Measurements from ENCODE around the gene DYSF.

The DYSF gene

DNA sequence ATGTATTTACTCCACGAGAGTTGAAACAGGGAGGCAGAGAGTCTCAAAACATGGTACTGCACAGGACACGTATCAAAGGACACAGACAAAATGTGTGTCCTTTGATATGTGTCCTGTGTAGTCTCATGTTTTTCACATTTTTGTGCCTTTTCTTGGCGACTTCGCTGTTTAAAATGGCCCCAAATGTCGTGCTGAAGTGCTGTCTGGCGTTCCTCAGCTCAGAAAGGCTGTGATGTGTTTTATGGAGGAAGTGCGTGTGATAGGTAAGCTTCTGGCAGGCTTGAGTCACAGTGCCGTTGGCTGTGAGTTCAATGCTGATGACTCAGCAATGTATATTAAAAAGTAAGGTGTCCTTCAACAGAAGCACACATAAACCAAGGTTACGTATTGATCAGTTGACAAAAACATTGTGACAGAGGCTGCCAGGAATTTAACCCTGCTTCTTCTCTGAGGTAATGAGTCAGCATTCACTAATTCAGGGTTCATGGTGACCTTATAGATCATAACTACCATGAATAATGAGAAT lies 78.2 kb downstream of the DYSF start:
- peak; percentile 48 for DNase-seq

DNA sequence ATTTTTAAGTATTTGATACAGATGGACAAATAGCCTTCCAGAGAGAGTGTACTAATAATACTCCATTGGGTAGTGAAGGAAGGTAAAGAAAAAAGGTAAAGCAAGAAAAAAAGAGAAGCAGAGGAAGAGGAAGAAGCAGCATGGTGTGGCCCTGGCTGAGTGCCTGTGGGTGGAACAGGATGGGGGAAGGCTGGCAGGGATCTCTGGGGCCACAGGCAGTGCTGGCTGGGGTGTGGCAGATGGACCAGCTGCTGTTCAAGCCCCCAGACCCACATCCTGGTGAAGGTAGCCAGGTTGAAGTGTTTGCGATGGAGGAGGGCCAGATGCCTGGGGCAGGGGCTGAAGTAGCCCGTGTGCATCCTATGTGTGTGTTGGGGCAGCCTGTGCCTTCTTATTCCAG lies 79.0 kb downstream of the DYSF start:
- DNase-seq = no peak

DNA sequence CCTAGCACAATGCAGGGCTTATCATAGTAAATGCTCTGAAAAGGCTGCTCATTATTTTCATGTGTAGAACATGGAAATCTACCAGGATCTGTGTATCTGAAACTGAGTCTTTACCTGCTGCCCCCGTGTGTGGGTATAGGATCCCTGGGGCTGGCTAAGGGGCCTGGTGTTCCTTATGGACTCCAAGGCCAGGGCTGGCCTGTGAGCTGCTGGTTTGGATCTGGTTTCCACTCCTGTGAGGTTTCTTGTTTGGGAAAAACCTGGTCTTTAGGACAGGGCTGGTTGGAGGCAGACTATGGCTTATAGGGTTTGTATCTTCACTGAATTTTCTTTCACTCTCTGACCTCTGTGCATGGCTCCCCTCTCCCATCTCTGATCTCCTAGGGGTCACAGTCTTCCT lies 80.8 kb downstream of the DYSF start:
- no peak for DNase-seq

DNA sequence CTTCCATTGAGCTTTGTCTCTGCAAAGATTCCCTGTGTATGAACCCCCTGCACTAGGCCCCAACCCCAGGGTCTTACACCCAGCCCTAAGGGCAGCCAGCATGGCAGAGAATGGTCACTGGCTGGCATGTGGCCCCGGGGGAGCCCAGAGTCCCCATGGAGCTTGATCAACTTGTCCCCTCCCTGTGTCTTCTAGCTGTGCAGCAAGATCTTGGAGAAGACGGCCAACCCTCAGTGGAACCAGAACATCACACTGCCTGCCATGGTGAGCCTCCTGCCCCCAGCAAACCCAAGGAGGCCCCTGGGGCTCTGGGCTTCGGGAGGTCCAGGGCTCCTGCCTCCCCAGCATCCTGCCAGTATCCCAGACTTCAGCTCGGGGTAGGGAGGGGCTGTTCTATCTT lies 81.5 kb downstream of the DYSF start:
- no peak for DNase-seq

DNA sequence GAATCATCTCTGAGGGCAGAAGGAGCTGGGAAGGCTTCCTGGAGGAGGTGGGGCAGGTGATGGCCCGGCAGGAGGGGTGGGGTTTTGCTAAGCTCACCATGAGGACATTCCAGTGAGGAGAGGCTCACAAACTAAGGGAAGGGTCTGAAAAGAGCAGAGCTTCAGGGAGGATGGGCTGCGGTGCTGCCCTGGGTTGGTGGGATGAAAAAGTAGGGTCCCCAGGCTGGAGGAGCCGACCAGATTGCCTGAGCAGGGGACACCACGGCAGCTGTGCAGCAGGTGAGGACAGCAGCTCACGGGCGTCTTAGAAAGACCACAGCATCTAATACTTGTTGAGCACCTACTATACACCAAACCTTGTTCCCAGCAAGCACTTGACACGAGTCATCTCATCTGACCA lies 82.2 kb downstream of the DYSF start:
- DNase-seq = no peak

DNA sequence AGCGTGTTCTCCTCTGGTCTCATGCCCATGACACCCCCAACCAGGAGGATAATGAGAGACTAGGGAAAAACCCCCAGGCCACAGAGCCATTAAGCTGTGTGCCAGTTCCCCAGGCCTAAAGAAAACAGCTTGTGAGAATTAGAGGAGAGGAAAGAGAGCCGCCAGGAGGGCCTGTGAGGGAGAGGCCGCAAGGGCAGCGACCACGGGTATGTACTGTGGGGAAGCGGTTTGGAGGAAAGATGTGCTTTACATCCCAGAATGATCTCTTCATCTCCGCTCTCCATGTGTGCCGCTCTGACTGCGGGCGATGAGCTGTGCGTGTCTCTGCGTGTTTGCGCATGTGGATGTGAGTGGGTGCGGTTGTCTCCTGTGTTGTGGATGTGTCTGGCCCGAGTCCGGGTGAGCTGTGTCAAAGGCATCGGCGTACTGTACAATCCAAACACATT lies 82.9 kb downstream of the DYSF start:
- DNase-seq = peak; percentile 42

DNA sequence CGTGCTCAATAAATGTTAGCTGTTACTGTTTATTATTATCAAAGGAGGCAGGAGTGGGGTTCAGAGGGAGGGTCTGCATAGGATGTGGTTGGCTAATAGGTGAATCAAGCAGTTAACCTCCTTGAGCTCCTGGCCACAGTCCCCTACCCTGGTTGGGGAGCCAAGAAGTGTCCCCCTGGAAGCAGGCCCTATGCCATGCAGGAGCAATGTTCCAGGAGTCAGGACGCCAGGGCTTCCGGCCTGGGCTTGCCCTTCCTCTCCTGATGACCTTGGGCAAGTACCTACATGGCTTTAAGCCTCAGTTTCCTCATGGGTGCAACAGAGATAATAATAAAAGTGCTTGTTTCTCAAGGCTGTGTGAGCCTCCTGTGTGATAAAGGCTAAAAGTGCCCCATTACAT lies 84.9 kb downstream of the DYSF start:
- DNase-seq = no peak

DNA sequence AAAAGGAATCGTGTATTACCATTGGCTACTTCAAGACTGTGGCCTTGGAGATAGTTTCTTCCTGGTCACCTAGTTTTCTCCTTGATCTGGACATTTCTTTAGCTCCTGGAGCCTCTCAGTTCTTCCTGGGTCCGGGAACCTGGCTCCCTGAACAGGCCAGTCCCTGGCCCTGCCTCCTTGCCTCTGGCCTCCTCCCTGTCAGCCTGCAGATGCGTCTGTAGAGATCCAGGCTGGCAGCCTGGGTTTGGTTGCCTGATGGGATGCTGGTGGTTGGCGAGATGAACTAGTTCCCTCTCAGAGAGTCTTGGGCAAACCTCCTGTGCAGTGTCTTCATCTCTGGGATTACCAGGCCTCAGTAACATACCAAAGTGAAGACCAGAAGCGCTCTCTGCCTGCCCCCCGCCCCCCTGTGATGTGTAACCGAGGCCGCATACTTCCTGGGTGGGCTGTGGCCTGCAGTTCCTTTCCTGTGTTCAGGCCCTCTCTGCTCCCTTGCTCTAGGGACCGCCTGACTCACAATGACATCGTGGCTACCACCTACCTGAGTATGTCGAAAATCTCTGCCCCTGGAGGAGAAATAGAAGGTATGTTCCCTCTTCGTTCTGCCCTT lies 85.4 kb downstream of the DYSF start:
- no peak for DNase-seq

DNA sequence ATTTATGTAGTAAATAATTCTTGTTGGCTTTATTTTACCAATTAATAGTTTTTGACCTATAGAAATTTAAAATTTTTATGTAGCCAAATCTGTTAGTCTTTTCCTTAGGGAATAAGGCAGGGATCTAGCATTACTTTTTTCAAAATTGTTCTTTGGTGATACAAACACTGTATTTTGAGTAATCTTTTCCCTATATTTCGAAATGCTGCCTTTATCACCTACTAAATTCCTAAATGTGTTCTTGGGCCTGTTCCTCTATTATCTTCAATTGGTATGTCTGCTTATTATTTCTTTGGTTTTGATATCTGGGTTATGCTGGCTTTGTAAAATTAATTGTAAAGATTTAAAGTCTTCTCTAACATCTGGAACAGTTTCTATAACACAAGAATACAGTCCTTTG lies 87.5 kb downstream of the DYSF start:
- DNase-seq = no peak

DNA sequence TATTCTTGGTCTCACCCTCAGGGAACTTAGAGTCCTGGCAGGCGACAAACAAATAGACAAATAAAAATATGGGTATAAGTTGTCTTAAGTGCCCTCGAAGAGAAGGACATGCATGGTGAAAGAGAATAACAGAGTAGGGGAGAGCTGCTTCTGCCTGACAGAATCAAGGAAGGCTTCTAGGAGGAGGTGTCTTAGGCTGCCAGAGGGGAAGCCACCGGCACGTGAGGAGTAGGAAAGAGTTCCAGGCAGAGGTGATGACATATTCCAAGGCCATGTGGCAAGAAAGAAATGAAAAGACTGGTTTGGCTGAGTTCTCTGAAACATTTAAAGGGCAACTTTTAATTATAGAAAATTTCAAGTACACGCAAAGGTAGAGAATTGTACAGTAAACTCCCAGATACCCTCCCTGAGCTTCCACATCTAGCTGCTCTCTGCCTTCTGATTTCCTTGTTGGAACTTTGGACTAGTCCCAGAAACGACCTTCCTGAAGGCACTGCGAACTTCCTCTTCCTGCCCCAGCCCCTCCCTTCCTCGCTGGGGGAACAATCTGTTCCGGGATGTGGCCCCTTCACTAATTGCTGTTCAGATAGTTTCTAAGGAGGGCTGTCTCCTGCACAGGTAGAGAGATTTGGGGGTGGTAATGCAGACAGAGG lies 91.7 kb downstream of the DYSF start:
- DNase-seq = no peak

DNA sequence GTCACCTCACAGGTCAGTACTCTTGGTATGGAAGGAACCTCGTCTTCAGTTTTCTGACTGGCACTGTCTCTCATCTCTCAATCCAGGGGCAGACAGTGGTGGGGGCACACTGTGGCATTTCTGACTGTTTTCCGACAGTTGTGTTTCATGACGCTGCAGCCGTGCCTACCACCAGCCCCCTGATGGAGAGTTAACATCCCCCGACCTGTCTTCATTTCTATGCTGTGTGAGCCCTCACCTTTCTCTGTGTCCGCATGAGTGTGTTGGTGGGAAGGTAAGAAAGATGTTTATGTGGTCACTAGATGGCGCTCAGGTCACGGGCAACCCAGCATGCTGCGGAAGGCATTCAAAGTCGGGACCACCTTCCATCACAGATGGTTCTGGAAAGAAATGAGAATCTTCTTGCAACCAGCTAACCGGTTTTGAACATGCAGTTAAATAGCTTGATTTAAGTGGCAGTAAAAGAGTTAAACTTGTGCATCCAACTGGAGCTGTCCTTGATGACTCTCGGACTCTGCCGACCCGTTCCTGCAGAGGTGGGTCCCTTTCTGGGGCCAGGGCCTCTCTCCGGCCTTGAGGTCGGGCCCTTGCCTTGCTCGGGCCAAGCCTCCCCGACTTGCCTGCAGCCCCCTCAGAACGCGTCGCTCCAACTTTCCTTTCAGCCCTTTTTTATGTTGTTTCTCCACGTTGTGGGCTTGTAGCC lies 92.4 kb downstream of the DYSF start:
- peak; percentile 65 for DNase-seq

DNA sequence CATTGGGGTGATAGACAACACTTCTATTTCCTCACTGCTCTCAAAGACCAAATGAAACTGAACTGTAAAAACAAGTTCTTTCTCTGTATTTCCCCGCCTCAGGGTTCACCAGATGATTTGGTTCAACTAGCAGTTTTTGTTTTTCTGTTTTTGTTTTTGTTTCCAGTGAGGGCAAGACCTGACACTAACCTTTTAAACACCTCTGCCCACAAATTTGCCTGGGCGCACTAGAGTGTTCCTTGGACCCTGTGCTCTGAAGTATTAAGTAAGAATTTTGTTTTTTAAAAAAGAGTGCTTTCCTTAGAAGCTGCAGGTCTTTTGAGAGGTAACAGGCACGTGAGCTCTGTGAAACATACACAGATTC lies 92.9 kb downstream of the DYSF start:
- no peak for DNase-seq

DNA sequence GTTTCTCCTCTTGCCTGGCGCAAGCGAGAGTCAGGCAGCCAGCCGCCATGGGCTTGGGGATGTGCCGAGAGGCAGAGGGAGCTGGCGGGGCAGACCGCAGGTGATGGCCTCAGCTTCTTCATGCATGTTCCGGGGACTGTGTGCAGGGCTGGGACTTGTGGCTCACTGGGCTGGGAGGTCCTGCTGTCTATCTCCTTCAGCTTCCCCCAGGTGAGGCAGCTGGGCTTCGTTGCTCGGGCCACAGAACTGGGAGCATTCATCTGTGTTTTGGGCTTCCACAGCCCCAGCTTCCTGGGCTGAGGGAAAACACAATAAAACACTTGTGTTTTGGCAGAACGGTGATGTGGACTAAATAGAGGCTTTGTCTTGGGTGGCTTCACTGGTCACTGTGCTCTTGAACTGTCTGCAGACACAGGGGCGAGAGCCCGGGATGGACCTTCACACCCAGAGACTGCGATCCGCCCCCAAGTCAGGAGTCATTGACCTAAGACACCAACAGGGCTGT lies 93.5 kb downstream of the DYSF start:
- DNase-seq = no peak

DNA sequence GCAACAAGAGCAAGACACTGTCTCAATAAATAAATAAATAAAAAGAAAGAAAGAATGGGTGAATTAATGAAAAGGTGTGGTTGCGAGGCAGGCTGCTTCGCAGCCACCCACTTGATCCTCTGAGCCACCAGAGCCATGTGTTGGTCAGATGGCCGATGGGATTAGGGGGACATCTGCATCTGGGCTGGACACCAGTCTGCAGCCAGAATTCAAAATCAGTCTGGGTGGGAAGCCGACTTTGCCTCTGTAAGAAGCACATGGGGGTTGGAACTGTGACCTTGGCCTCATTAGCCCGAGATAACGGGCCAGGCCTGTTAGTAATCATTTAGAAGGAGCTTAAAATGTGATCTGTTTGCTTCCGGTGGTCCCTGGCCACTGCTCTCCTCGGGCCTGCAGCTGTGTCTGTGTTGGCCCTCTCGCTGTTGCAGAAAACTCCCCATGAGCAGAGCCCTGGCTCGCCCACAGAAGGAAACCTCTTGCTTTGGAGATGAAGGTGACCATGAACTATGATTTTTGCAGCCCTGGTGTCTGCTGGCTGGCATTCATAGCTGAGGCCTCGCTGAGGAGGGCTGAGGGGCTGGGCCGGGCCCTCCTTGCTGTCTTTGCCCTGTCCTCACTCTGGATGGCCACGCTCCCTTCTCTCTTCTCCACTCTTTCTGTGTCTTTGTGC lies 94.4 kb downstream of the DYSF start:
- DNase-seq = no peak

DNA sequence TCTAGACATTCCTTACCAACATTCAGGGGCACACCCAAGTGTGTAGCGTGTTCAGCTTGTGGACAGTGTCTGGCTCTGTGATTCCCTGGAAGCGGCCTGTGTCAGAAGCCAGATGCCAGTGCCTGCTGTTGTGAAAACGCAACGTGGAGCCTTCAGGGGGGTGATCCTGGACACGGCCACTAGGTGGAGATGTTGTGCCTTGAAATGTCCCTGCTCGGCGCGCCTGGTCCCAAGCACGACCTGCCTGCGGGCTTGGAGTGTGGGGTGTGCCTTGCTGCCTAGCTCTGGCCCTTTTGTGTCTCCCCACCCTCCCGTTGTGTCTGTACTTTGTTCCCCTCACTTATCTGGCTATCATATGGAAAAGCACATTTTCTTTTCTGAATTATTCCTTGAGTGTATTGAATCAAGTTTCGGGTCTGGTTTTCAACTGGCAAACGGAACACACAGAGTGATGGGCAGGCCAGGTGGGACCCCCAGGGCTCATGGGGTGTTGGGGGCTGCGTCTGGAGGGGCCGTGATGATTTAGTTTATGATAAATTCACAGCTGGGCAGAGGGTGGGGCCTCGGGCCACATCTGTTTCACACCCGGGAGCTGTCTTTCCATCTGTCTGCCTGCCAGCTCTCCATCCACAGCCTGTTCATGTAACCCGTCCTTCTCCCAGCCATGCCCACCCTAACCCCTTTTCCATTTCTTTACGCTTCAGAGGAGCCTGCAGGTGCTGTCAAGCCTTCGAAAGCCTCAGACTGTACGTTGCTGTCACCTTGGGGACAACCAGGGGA lies 95.5 kb downstream of the DYSF start:
- DNase-seq = peak; percentile 61

DNA sequence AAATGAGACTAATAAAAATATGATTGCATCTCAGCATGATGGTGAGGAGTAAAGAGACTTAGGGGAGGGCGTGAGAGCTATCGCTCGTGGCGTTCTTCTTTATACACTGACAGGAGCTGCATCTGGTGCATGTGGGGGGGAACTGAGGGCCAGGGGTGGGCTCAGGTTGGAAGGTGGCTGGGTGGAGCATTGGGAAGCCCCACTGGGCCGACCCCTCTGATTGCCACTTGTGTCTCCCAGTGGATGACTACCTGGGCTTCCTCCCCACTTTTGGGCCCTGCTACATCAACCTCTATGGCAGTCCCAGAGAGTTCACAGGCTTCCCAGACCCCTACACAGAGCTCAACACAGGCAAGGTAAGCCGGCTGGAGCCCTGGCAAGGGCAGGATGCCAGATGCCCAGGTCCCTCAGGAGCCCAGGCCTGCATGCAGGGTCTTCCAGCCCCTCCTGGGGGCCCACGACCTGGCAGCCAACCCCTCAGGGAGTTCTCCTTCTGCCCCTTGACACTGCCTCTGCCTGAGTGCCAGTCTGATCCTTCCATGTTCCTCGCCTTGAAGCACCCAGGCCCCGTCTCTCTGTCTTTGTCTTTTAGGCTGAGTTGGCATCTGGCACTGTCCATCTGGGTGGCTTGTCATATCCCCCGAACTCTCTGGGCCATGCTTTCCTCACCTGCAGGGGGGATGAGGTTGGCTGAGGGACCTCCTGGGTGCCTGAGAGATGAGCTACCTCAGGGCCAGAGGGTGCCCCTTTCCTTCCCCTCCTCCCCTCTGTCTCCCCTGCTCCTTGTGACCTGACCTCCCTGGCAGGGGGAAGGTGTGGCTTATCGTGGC lies 97.7 kb downstream of the DYSF start:
- no peak for DNase-seq

DNA sequence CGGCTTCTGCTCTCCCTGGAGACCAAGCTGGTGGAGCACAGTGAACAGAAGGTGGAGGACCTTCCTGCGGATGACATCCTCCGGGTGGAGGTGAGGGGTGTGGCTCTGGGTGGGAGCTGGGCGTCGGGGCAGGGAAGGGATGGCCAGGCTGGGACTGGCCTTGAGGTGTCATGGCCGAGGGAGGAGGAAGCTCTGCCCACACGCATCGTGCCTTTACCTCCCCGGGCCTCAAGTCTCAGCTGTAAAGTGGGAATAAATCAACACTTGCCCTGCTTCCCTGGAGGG lies 98.2 kb downstream of the DYSF start:
- DNase-seq = no peak

DNA sequence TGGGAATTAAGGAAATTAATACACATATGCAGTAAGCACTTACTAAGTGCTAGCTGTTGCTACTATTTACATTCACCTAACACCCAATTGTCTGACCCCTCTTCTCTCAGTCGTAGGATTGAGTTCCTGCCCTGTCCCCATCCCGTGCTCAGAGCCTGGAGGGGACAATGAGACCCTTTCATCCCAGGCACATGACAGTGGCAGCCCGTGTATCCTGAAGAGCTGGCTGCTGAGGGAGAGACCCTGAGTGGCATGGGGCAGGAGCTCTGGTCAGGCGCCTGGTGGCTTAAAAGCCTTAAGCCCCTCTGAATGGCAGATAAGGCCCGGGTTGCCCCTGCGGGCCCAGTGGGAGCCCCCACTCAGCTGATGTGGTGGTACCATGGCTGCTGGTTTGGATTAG lies 99.0 kb downstream of the DYSF start:
- DNase-seq = no peak

DNA sequence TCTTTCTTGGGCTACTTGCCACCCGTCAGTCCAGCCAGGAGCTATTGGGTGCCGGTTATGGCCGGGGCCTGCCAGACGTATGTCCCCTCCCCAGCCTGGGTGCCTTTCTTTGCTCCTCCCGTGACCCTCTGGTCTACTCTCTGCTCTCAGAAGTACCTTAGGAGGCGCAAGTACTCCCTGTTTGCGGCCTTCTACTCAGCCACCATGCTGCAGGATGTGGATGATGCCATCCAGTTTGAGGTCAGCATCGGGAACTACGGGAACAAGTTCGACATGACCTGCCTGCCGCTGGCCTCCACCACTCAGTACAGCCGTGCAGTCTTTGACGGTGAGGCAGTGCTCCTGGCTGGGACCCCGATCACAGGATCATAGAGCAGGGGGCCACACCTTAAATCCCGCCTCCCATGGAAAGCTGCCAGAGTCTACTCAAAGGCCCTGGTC lies 99.5 kb downstream of the DYSF start:
- no peak for DNase-seq

DNA sequence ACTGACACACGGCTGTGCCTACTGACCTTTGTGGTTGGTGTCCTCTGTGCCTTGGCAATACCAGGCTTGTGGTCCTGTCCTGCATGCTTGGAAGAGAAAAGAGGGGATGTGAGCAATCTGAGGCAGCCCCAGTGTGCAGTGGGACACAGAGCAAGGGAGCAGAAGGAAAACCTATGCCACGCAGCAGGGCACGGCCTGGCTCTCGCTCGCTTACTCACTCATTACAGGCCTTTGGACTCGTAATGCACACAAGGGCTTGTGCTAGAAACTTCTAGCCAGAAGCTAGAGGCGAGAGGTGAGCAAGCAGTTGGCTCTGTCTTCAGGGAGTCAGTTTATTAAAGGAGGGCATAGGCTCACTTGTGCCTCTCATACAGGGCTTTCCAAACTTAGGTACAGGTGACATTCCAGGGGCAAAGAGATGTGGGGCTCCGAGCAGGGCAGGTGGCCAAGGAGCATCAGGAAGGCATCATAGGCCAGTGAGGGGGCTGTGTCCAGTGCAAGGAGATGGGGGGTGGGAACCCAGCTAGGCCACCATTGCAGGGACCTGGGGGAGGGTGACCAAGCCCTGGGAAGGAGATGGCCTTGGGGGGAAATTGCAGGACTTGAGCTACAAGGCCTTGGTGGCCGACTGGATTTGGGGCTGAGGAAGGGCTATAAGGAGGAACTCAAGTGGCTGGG lies 100.8 kb downstream of the DYSF start:
- DNase-seq = no peak

DNA sequence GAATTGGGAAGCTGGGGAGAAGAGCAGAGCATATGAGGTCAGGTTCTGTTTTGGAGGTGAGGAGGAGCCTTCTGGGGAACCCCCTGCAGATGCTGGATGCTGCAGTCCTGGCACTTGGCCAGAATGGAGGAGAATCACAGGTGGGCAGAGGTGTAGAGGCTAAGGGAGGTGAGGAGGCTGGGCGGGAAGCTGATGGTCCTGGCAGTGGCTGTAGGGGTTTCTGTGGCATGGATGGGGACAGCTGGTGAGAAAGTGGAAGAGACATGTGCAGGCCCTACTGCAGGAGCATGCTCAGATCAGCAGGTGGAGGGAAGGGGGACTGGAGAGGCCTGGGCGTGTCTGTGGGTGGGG lies 101.3 kb downstream of the DYSF start:
- no peak for DNase-seq

Measured in fibroblast of upper back skin (primary cell).